ENCODE results near the gene MAMDC2. TPM values are rescaled to one million over a fixed set of nuclear protein-coding genes. Genes with fewer than 3 reads are reported as not detected.

MAMDC2 gene
- total RNA-seq, 4 donors from 2014 or later: 15.8 to 19.6 (median 18.4) TPM

- Histone ChIP-seq H3K9me3 (no peaks in the 10 kb centered on the region), H3K27ac (no peak overlapping the region), H3K4me1 (no peaks in the 10 kb centered on the region), H3K27me3 (no peaks in the 10 kb centered on the region), H3K4me3 (replicated peaks in 1 of 3) (no peak overlapping the region), H3K36me3 (no peaks in the 10 kb centered on the region)
- intact Hi-C loops (cut with DNase I): loop anchor here (10.0 kb wide), 1 partner anchor 56 kb away; no protein-coding TSS in a partner anchor
- TF ChIP-seq CTCF (IDR thresholded peaks at IDR 0.05): no peak
- no peak for DNase-seq
Measured at GRCh38 chr9:70060883-70061507, 17.3 kb downstream of the MAMDC2 start.

GRCh38 chr9:70061776-70062175 is 18.1 kb downstream of the MAMDC2 start:
- intact Hi-C loops (cut with DNase I): loop anchor here (10.0 kb wide), 1 partner anchor 57 kb away; no protein-coding TSS in a partner anchor
- no peak overlapping the region for H3K27ac ChIP-seq
- H3K9me3 ChIP-seq: no peaks in the 10 kb centered on the region
- no peak for DNase-seq
- no peaks in the 10 kb centered on the region for H3K4me1 ChIP-seq
- WGBS, 2 donors: 81 to 86% methylated on average over 1 of the region's 1 CpG
- TF ChIP-seq CTCF (IDR thresholded peaks at IDR 0.05) (no peak), POLR2A (IDR thresholded peaks at IDR 0.05) (no peak)
- no peaks in the 10 kb centered on the region for H3K27me3 ChIP-seq
- H3K36me3 ChIP-seq: no peaks in the 10 kb centered on the region
- no peak overlapping the region for H3K4me3 ChIP-seq (replicated peaks in 1 of 3)

- H3K36me3 ChIP-seq: no peaks in the 10 kb centered on the region
- no peak overlapping the region for H3K4me3 ChIP-seq (replicated peaks in 1 of 3)
- H3K9me3 ChIP-seq: no peaks in the 10 kb centered on the region
- no peak for TF ChIP-seq CTCF (IDR thresholded peaks at IDR 0.05)
- no peak for TF ChIP-seq POLR2A (IDR thresholded peaks at IDR 0.05)
- WGBS, 2 donors: 92 to 96% methylated on average over 1 of the region's 1 CpG
- H3K27ac ChIP-seq: no peak overlapping the region
- intact Hi-C loops (cut with DNase I): loop anchor here (10.0 kb wide), 1 partner anchor 60 kb away; no protein-coding TSS in a partner anchor
- no peak for DNase-seq
- peaks cover 4 to 10% of the 10 kb centered on the region in 2 donors for H3K4me1 ChIP-seq
- no peaks in the 10 kb centered on the region for H3K27me3 ChIP-seq
Measured at GRCh38 chr9:70064496-70064895, 20.8 kb downstream of the MAMDC2 start.

GRCh38 chr9:70065572-70065971 is 21.9 kb downstream of the MAMDC2 start:
- peak overlapping the region in 1 of 3 donors; percentile 47 for H3K27ac ChIP-seq
- DNase-seq: no peak
- intact Hi-C loops (cut with DNase I): loop anchor here (10.0 kb wide), 1 partner anchor 61 kb away; no protein-coding TSS in a partner anchor

More at GRCh38 chr9:70065572-70065971, 21.9 kb downstream of the MAMDC2 start:
- H3K27me3 ChIP-seq: no peaks in the 10 kb centered on the region
- no peak overlapping the region for H3K4me3 ChIP-seq (replicated peaks in 1 of 3)
- H3K36me3 ChIP-seq: no peaks in the 10 kb centered on the region
- WGBS, 2 donors: 63 to 69% methylated on average over 2 of the region's 2 CpGs
- TF ChIP-seq CTCF (IDR thresholded peaks at IDR 0.05): no peak
- no peak for TF ChIP-seq POLR2A (IDR thresholded peaks at IDR 0.05)
- H3K4me1 ChIP-seq: peaks cover 4 to 10% of the 10 kb centered on the region in 2 donors
- no peaks in the 10 kb centered on the region for H3K9me3 ChIP-seq

All from thyroid gland (tissue), 4 donors.